Liver (tissue), 9 donors: Measurements from ENCODE around the gene AHI1. TPM values are rescaled to one million over a fixed set of nuclear protein-coding genes. Genes with fewer than 3 reads are reported as not detected.

Experiments
- DNase-seq: peaks from one replicate; pipeline ENCODE4 v3.0.0-alpha.2; 2017; ENCODE audit warnings: low spot score
- H3K27ac ChIP-seq, 2 donors: one replicate each; pipeline ENCODE4 v1.7.0; 2013; ENCODE audit warnings: inconsistent platforms in 2 of 2, low read length in 2 of 2, control low read depth in 1 of 2, low read depth in 1 of 2, mild to moderate bottlenecking in 1 of 2
- H3K27me3 ChIP-seq, 4 donors: one replicate each; pipeline versions ENCODE4 v1.6.1 to v1.7.0; 2013; ENCODE audit warnings: low read length in 3 of 4, inconsistent platforms in 1 of 4, mild to moderate bottlenecking in 1 of 4, moderate library complexity in 1 of 4; ENCODE audit not compliant: control insufficient read depth in 4 of 4, insufficient read depth in 4 of 4
- H3K36me3 ChIP-seq, 4 donors: one replicate each; pipeline versions ENCODE4 v1.6.1 to v1.7.0; 2013; ENCODE audit warnings: low read length in 3 of 4, mild to moderate bottlenecking in 3 of 4, low read depth in 1 of 4, moderate library complexity in 1 of 4; ENCODE audit not compliant: control insufficient read depth in 4 of 4, insufficient read depth in 3 of 4
- H3K4me1 ChIP-seq, 4 donors: one replicate each; pipeline versions ENCODE4 v1.6.1 to v1.7.0; 2013; ENCODE audit warnings: low read length in 3 of 4, mild to moderate bottlenecking in 3 of 4, moderate library complexity in 1 of 4; ENCODE audit not compliant: control insufficient read depth in 4 of 4, insufficient read depth in 4 of 4
- H3K4me3 ChIP-seq, 3 donors: one replicate each; pipeline versions ENCODE4 v1.6.1 to v1.7.0; 2013; ENCODE audit warnings: low read length in 3 of 3, control low read depth in 1 of 3, low read depth in 1 of 3, mild to moderate bottlenecking in 1 of 3
- H3K9ac ChIP-seq, 2 donors: one replicate each; pipeline ENCODE4 v1.7.0; 2013; ENCODE audit warnings: low read length in 2 of 2, mild to moderate bottlenecking in 2 of 2, moderate library complexity in 2 of 2, control low read depth in 1 of 2, low read depth in 1 of 2
- H3K9me3 ChIP-seq, 4 donors: one replicate each; pipeline versions ENCODE4 v1.6.1 to v1.7.0; 2013; ENCODE audit warnings: low read length in 3 of 4; ENCODE audit not compliant: control insufficient read depth in 4 of 4
- ATF3 ChIP-seq: IDR thresholded peaks from 2 replicates; pipeline ENCODE4 v1.6.1; 2016; ENCODE audit warnings: antibody characterized with exemption
- EGR1 ChIP-seq, 2 donors: IDR thresholded peaks; 2 replicates each; pipeline ENCODE4 v1.6.1; 2016 to 2018; ENCODE audit warnings: antibody characterized with exemption in 2 of 2, low read depth in 2 of 2
- FOXA1 ChIP-seq: IDR thresholded peaks from 2 replicates; pipeline ENCODE4 v1.6.1; 2016; ENCODE audit warnings: antibody characterized with exemption
- FOXA2 ChIP-seq: IDR thresholded peaks from 2 replicates; pipeline ENCODE4 v1.6.1; 2016; ENCODE audit warnings: antibody characterized with exemption
- GABPA ChIP-seq, 2 donors: IDR thresholded peaks in 1 of 2; conservative IDR thresholded peaks in 1 of 2; 2 replicates each; pipeline ENCODE4 v1.6.1; 2016; ENCODE audit warnings: antibody characterized with exemption in 2 of 2, mild to moderate bottlenecking in 1 of 2, moderate library complexity in 1 of 2
- HNF4A ChIP-seq, 2 donors: conservative IDR thresholded peaks; 2 replicates each; pipeline ENCODE4 v1.6.1; 2016; ENCODE audit warnings: antibody characterized with exemption in 2 of 2, mild to moderate bottlenecking in 2 of 2
- HNF4G ChIP-seq: IDR thresholded peaks from 2 replicates; pipeline ENCODE4 v1.6.1; 2016; ENCODE audit warnings: antibody characterized with exemption
- JUND ChIP-seq, 2 donors: IDR thresholded peaks; 2 replicates each; pipeline ENCODE4 v1.6.1; 2016; ENCODE audit warnings: antibody characterized with exemption in 2 of 2
- NR2F2 ChIP-seq: IDR thresholded peaks from 2 replicates; pipeline ENCODE4 v1.6.1; 2016; ENCODE audit warnings: antibody characterized with exemption
- RAD21 ChIP-seq, 2 donors: IDR thresholded peaks; 2 replicates each; pipeline ENCODE4 v1.6.1; 2016; ENCODE audit warnings: antibody characterized with exemption in 2 of 2, mild to moderate bottlenecking in 2 of 2
- RXRA ChIP-seq, 2 donors: IDR thresholded peaks; 2 replicates each; pipeline ENCODE4 v1.6.1; 2017 to 2018; ENCODE audit warnings: antibody characterized with exemption in 2 of 2, mild to moderate bottlenecking in 1 of 2
- SP1 ChIP-seq: IDR thresholded peaks from 2 replicates; pipeline ENCODE4 v1.6.1; 2018; ENCODE audit warnings: antibody characterized with exemption, mild to moderate bottlenecking
- TAF1 ChIP-seq: conservative IDR thresholded peaks from 2 replicates; pipeline ENCODE4 v1.6.1; 2016; ENCODE audit warnings: antibody characterized with exemption, mild to moderate bottlenecking
- YY1 ChIP-seq: IDR thresholded peaks from 2 replicates; pipeline ENCODE4 v1.6.1; 2016; ENCODE audit warnings: antibody characterized with exemption, mild to moderate bottlenecking
- WGBS: extraction: QIAGEN DNeasy Blood & Tissue Kit; methylation state at CpG from one replicate; pipeline ENCODE4 v1.1.7; 2013; 5-methylcytosine and 5-hydroxymethylcytosine counted together
- polyA plus RNA-seq, 2 donors: library from polyadenylated mRNA; stranded (reverse) in 1 of 2; unstranded in 1 of 2; fragments of 200-250 nt in 1 of 2; fragments of >200 nt in 1 of 2; fragmentation: Nextera tagmentation in 1 of 2; extraction: Ambion mirVana in 1 of 2; gene quantifications; one replicate each; pipeline versions ENCODE4 v1.2.1 to v1.2.3, GENCODE V29; 2013 to 2015
- total RNA-seq, 2 donors: library from RNA; depleted of rRNA; stranded (reverse); fragments of >200 nt; gene quantifications; one replicate each; pipeline ENCODE4 v1.2.3, GENCODE V29; 2014
- TF ChIP-seq, protein P1 (sequence below): IDR thresholded peaks from 2 replicates; pipeline ENCODE4 v1.6.1; 2016; ENCODE audit warnings: antibody characterized with exemption
- TF ChIP-seq, protein P2 (sequence below): IDR thresholded peaks from 2 replicates; pipeline ENCODE4 v1.6.1; 2016; ENCODE audit warnings: antibody characterized with exemption
- TF ChIP-seq, protein P3 (sequence below): IDR thresholded peaks from 2 replicates; pipeline ENCODE4 v1.6.1; 2016; ENCODE audit warnings: antibody characterized with exemption, mild to moderate bottlenecking
- TF ChIP-seq, protein P4 (sequence below): fragments of 150-350 bp; IDR thresholded peaks from 2 replicates; pipeline ENCODE4 v1.5.1; 2017; ENCODE audit warnings: improper control_type of control experiment, low read depth, low read length; ENCODE audit not compliant: missing input control
- donor health status: healthy.
- donor health status: healthy.
- donor health status: healthy.
- donor health status: healthy.
- donor health status: healthy.

Gene AHI1
- total and polyA plus RNA-seq, 4 donors, result 2.0 to 14.4 (median 9.0) TPM

DNA sequence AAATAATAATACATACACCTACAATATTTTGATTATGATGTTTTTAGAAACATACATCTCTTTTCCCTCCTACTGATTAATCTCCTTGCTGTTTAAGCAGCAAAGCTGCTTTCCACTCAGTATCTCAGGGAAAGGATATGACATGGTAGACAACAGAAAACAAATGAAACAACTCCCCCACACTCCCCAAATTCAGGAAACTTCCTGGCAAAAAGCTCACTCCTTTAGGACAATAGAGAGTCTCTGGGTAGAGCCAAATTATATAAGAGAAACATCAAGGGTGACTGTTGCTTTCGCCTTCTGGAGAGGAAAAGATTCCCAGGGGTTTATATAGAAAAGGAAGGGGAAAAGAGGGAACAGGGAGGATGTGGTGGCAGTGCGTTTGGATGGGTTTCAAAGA lies 48.7 kb upstream of the AHI1 start:
- no peak overlapping the region for H3K27ac ChIP-seq
- H3K4me3 ChIP-seq, result no peak overlapping the region
- TF ChIP-seq, protein P1, sequence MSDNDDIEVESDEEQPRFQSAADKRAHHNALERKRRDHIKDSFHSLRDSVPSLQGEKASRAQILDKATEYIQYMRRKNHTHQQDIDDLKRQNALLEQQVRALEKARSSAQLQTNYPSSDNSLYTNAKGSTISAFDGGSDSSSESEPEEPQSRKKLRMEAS, result no peak
- TF ChIP-seq HNF4A (conservative IDR thresholded peaks at IDR 0.05) (no peak), ATF3 (no peak), SP1 (no peak), TAF1 (no peak), GABPA (IDR thresholded peaks at IDR 0.05 in 1 of 2, conservative IDR thresholded peaks at IDR 0.05 in 1 of 2) (no peak), RXRA (IDR thresholded peaks at IDR 0.05) (no peak), NR2F2 (no peak), HNF4G (no peak), EGR1 (IDR thresholded peaks at IDR 0.05; ENCODE audit: low read depth in 2 of 2) (no peak), YY1 (no peak), FOXA2 (no peak), JUND (IDR thresholded peaks at IDR 0.05) (no peak), FOXA1 (no peak), RAD21 (IDR thresholded peaks at IDR 0.05) (no peak)
- TF ChIP-seq, protein P2, sequence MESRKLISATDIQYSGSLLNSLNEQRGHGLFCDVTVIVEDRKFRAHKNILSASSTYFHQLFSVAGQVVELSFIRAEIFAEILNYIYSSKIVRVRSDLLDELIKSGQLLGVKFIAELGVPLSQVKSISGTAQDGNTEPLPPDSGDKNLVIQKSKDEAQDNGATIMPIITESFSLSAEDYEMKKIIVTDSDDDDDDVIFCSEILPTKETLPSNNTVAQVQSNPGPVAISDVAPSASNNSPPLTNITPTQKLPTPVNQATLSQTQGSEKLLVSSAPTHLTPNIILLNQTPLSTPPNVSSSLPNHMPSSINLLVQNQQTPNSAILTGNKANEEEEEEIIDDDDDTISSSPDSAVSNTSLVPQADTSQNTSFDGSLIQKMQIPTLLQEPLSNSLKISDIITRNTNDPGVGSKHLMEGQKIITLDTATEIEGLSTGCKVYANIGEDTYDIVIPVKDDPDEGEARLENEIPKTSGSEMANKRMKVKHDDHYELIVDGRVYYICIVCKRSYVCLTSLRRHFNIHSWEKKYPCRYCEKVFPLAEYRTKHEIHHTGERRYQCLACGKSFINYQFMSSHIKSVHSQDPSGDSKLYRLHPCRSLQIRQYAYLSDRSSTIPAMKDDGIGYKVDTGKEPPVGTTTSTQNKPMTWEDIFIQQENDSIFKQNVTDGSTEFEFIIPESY, result no peak
- TF ChIP-seq, protein P3, sequence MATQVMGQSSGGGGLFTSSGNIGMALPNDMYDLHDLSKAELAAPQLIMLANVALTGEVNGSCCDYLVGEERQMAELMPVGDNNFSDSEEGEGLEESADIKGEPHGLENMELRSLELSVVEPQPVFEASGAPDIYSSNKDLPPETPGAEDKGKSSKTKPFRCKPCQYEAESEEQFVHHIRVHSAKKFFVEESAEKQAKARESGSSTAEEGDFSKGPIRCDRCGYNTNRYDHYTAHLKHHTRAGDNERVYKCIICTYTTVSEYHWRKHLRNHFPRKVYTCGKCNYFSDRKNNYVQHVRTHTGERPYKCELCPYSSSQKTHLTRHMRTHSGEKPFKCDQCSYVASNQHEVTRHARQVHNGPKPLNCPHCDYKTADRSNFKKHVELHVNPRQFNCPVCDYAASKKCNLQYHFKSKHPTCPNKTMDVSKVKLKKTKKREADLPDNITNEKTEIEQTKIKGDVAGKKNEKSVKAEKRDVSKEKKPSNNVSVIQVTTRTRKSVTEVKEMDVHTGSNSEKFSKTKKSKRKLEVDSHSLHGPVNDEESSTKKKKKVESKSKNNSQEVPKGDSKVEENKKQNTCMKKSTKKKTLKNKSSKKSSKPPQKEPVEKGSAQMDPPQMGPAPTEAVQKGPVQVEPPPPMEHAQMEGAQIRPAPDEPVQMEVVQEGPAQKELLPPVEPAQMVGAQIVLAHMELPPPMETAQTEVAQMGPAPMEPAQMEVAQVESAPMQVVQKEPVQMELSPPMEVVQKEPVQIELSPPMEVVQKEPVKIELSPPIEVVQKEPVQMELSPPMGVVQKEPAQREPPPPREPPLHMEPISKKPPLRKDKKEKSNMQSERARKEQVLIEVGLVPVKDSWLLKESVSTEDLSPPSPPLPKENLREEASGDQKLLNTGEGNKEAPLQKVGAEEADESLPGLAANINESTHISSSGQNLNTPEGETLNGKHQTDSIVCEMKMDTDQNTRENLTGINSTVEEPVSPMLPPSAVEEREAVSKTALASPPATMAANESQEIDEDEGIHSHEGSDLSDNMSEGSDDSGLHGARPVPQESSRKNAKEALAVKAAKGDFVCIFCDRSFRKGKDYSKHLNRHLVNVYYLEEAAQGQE, result no peak
- TF ChIP-seq, protein P4, sequence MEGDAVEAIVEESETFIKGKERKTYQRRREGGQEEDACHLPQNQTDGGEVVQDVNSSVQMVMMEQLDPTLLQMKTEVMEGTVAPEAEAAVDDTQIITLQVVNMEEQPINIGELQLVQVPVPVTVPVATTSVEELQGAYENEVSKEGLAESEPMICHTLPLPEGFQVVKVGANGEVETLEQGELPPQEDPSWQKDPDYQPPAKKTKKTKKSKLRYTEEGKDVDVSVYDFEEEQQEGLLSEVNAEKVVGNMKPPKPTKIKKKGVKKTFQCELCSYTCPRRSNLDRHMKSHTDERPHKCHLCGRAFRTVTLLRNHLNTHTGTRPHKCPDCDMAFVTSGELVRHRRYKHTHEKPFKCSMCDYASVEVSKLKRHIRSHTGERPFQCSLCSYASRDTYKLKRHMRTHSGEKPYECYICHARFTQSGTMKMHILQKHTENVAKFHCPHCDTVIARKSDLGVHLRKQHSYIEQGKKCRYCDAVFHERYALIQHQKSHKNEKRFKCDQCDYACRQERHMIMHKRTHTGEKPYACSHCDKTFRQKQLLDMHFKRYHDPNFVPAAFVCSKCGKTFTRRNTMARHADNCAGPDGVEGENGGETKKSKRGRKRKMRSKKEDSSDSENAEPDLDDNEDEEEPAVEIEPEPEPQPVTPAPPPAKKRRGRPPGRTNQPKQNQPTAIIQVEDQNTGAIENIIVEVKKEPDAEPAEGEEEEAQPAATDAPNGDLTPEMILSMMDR, result no peak
- H3K9ac ChIP-seq, result no peak overlapping the region
- no peaks in the 10 kb centered on the region for H3K36me3 ChIP-seq
- H3K4me1 ChIP-seq, result peaks cover 0 to 1% (median 0%) of the 10 kb centered on the region in 4 donors
- no peaks in the 10 kb centered on the region for H3K9me3 ChIP-seq
- no peaks in the 10 kb centered on the region for H3K27me3 ChIP-seq
- 89% methylated on average over 2 of the region's 2 CpGs for WGBS
- DNase-seq, result no peak
